HG03039 (cell line): ENCODE measurements around the gene DSEL.

Source experiments
- ATAC-seq: cut with Tn5 transposase; IDR thresholded peaks from one replicate; pipeline ENCODE4 v1.9.1; 2021; ENCODE audit warnings: mild to moderate bottlenecking, moderate library complexity; ENCODE audit not compliant: unreplicated experiment

DSEL gene

DNA sequence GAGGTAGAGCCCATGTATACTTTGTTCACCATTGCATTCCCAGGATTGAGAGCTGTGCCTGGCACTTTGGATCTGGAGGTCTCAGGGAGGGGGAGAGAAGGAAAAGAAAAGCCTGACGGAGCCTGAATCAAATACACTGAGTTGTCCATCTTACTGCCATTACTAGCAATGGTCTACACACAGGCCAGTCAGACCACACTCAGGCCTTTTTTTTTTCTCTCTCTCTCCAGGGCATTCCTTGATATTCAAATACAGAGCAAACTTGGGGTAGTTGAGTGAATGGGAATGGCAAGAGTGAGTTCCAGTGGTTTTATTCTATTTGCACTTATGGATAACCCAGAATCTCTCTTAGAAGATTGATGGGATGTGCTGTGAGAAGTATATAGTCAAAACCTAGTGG lies 11.8 kb downstream of the DSEL start:
- no peak for ATAC-seq

- no peak for ATAC-seq
Observed at GRCh38 chr18:67500522-67501205, 15.9 kb downstream of the DSEL start.

GRCh38 chr18:67496469-67496868 lies 20.1 kb downstream of the DSEL start:
- no peak for ATAC-seq

- no peak for ATAC-seq
Observed at GRCh38 chr18:67486534-67486933, 30.0 kb downstream of the DSEL start.

DNA sequence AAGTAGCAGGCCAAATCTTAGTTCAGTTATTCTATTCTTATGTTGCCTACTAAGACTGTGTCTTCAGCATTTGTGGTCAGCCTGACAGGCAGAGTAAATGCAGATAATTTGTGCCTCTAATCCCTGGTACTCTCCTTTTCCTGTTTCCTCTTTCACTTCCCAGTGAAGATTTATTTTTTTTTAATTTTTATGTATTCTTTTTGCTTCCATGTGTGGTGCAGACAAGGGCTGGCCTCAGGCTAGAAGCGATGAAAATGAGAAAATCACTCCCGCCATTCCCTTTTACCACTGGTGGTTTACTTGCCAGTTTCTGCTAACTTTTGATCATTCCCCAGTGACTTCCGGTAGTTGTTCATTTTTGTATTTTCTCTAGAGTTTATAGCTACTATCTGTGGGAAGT lies 30.9 kb downstream of the DSEL start:
- ATAC-seq: no peak

DNA sequence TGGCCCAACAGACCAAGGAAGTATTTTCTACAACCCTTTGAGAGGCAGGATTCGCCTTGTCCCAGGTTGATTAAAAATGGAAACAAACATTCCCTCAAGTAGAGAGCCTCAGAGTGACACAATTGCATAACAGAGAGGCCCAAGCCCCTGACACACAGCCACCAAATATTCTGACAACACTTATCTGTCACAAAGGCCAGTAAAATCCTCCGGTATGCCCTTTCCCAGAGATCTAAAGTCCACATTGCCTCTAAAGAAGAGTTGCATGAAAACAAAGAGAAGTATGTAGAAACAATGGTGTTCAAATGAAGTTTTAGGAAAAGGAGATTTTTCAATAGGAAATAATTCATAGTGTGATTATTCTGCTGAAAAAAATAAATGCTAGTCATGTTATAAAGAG lies 32.1 kb downstream of the DSEL start:
- ATAC-seq: no peak

GRCh38 chr18:67483952-67484351 lies 32.6 kb downstream of the DSEL start:
- no peak for ATAC-seq

DNA sequence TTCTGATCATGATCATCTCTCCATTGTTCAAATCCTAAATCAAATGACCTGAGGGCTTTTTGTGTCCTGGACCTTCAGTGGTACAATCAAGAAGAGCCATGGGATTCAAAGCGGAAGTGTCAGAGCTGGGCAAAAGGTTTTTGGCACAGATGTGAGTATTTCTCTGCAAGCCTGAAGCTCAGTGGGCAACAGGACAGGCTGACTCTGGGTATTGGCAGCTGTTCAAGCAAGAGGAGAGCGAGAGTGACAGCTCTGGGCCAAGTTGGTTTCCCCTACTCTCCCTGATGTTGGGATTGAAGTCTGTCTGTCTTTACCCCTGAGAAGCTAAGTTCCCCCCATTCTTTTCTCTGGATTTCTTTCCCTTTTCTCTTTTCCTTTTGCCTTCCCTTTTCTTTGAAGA lies 33.3 kb downstream of the DSEL start:
- no peak for ATAC-seq

- no peak for ATAC-seq
Observed at GRCh38 chr18:67478249-67478648, 38.3 kb downstream of the DSEL start.

- no peak for ATAC-seq
Observed at GRCh38 chr18:67477522-67477921, 39.0 kb downstream of the DSEL start.

- no peak for ATAC-seq
Observed at GRCh38 chr18:67476585-67476984, 39.9 kb downstream of the DSEL start.

DNA sequence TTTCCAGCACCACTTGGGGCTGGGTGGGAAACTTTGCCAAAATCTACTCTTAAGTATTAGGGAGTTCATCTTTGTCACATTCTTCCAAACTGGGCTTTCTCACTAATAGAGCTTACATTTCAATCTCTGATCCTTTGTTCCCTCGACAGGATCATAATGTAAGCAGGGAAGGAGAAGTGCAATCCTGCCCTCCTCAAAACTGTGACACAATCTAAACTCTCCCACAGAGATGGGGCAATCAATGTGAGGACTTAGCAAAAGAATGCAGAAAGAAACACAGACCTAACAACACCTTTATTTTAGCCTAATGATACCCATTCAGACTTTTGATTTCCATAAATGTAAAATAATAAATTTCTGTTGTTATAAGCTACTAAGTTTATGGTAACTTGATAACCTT lies 40.8 kb downstream of the DSEL start:
- no peak for ATAC-seq

DNA sequence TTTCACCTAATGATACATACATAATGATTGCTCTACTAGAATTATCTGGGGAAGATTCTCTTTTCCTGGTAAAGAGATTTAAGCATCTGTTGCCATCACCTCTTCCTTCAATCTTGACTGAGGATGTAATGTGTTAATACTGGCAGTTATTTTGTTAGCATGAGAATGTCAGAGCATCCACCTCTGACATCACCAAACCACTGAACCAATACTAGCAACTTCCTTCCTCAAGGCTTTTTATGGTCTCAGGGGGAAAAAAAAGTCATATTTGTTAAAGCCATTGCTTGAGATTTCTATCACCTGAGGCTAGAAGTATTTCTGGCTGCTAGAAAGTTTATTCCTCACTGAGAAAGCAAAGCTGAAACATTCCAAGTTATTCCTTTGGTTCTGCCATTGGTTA lies 48.5 kb downstream of the DSEL start:
- ATAC-seq: no peak

GRCh38 chr18:67467188-67467587 lies 49.3 kb downstream of the DSEL start:
- ATAC-seq: no peak

- ATAC-seq: no peak
Observed at GRCh38 chr18:67464499-67464898, 52.0 kb downstream of the DSEL start.

- no peak for ATAC-seq
Observed at GRCh38 chr18:67463829-67464228, 52.7 kb downstream of the DSEL start.

GRCh38 chr18:67456711-67457110 lies 59.8 kb downstream of the DSEL start:
- ATAC-seq: no peak
